ENCODE results near the gene TMOD1.

The TMOD1 gene

GRCh38 chr9:97640325-97640724 is 138.9 kb downstream of the TMOD1 start:
- peak overlapping the region in 1 of 3 experiments; percentile 36 for H3K27ac Mint-ChIP-seq
- peaks cover 38% of the 10 kb centered on the region for H3K4me1 Mint-ChIP-seq
- H3K4me3 Mint-ChIP-seq, result no peak overlapping the region
- H3K9me3 Mint-ChIP-seq, result no peaks in the 10 kb centered on the region
- TF ChIP-seq CTCF (IDR thresholded peaks at IDR 0.05; ENCODE audit: unreplicated experiment in 3 of 3), result no peak
- no peaks in the 10 kb centered on the region for H3K27me3 Mint-ChIP-seq (ENCODE audit: low read depth)
- peaks cover 24% of the 10 kb centered on the region for H3K36me3 Mint-ChIP-seq (ENCODE audit: low read depth)

GRCh38 chr9:97645720-97646119 is 144.3 kb downstream of the TMOD1 start:
- Mint-ChIP-seq H3K4me3 (no peak overlapping the region), H3K27me3 (ENCODE audit: low read depth) (no peaks in the 10 kb centered on the region), H3K4me1 (no peaks in the 10 kb centered on the region), H3K36me3 (ENCODE audit: low read depth) (peaks cover 49% of the 10 kb centered on the region), H3K27ac (no peak overlapping the region), H3K9me3 (no peaks in the 10 kb centered on the region)
- TF ChIP-seq CTCF (IDR thresholded peaks at IDR 0.05; ENCODE audit: unreplicated experiment in 3 of 3), result no peak

- no peak overlapping the region for H3K4me3 Mint-ChIP-seq
- H3K27ac Mint-ChIP-seq, result no peak overlapping the region
- TF ChIP-seq CTCF (IDR thresholded peaks at IDR 0.05; ENCODE audit: unreplicated experiment in 3 of 3), result no peak
These were observed 146.5 kb downstream of the TMOD1 start for GRCh38 chr9:97647996-97648395.

More at GRCh38 chr9:97647996-97648395, 146.5 kb downstream of the TMOD1 start:
- Mint-ChIP-seq H3K36me3 (ENCODE audit: low read depth) (peaks cover 46% of the 10 kb centered on the region), H3K9me3 (no peaks in the 10 kb centered on the region), H3K4me1 (no peaks in the 10 kb centered on the region), H3K27me3 (ENCODE audit: low read depth) (no peaks in the 10 kb centered on the region)

Data from nephron (organoid).